Activated naive CD8-positive, alpha-beta T cell treated with anti-CD3 and anti-CD28 coated beads, Interleukin-2, amount 50 U/mL, for 24 hours (primary cell): ENCODE results near the gene ALDOA.

Experiments used
- ATAC-seq: fragments of 150-1000 bp; cut with Tn5 transposase; one replicate; pipeline ENCODE4 v1.10.0; 2021
- DNase-seq: peaks from one replicate; pipeline ENCODE4 v3.0.0; 2021
- H3K27ac Mint-ChIP-seq: one replicate; pipeline ENCODE4 v1.8.0; 2021; ENCODE audit warnings: mild to moderate bottlenecking, mixed read lengths
- H3K27me3 Mint-ChIP-seq: one replicate; pipeline ENCODE4 v1.8.0; 2021; ENCODE audit warnings: mixed read lengths
- H3K36me3 Mint-ChIP-seq: one replicate; pipeline ENCODE4 v1.8.0; 2021; ENCODE audit warnings: low read depth, mixed read lengths
- H3K4me1 Mint-ChIP-seq: one replicate; pipeline ENCODE4 v1.8.0; 2021; ENCODE audit warnings: mixed read lengths
- H3K4me3 Mint-ChIP-seq: one replicate; pipeline ENCODE4 v1.8.0; 2021; ENCODE audit warnings: mild to moderate bottlenecking, moderate library complexity, mixed read lengths
- H3K9me3 Mint-ChIP-seq: one replicate; pipeline ENCODE4 v1.8.0; 2021; ENCODE audit warnings: mixed read lengths

Gene ALDOA

DNA sequence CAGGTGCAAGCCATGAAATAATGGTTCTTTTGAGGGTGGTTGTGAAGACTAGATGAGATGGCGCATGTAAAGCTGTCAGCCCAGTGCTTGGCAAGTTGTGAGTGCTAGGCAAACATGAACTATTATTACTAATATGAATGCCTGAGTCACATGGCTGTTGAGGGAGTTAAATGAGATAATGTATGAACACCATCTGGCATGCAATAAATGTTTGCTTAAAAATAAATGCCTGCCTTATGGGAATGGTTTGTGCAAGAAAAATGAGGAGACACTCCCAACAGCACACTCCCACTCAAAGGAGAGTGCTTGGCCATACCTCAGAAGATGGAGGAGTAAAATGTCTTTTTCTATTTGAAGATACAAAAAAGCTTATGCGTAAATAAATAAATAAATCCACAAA, 53.9 kb downstream of the ALDOA start:
- H3K4me1 Mint-ChIP-seq: peaks cover 20% of the 10 kb centered on the region
- no peak for ATAC-seq

More for the DNA sequence above, 53.9 kb downstream of the ALDOA start:
- no peak for DNase-seq
- no peaks in the 10 kb centered on the region for H3K9me3 Mint-ChIP-seq
- H3K36me3 Mint-ChIP-seq: peaks cover 3% of the 10 kb centered on the region
- no peak overlapping the region for H3K27ac Mint-ChIP-seq
- no peak overlapping the region for H3K4me3 Mint-ChIP-seq
- H3K27me3 Mint-ChIP-seq: no peaks in the 10 kb centered on the region
